Activated naive CD8-positive, alpha-beta T cell treated with anti-CD3 and anti-CD28 coated beads for 36 hours (primary cell): ENCODE measurements around the gene PRSS50. TPM values are rescaled to one million over a fixed set of nuclear protein-coding genes. Genes with fewer than 3 reads are reported as not detected.

Experiments used
- DNase-seq: peaks from one replicate; pipeline ENCODE4 v3.0.0; 2021
- H3K27ac Mint-ChIP-seq: one replicate; pipeline ENCODE4 v1.8.0; 2022; ENCODE audit warnings: mild to moderate bottlenecking, moderate library complexity, mixed read lengths
- H3K27me3 Mint-ChIP-seq: one replicate; pipeline ENCODE4 v1.8.0; 2022; ENCODE audit warnings: mild to moderate bottlenecking, mixed read lengths
- H3K36me3 Mint-ChIP-seq: one replicate; pipeline ENCODE4 v1.8.0; 2021; ENCODE audit warnings: mild to moderate bottlenecking, mixed read lengths
- H3K4me1 Mint-ChIP-seq: one replicate; pipeline ENCODE4 v1.8.0; 2021; ENCODE audit warnings: mixed read lengths
- H3K4me3 Mint-ChIP-seq: one replicate; pipeline ENCODE4 v1.8.0; 2022; ENCODE audit warnings: mild to moderate bottlenecking, moderate library complexity, mixed read lengths
- H3K9me3 Mint-ChIP-seq: one replicate; pipeline ENCODE4 v1.8.0; 2022; ENCODE audit warnings: mixed read lengths
- total RNA-seq, 2 experiments: library from RNA; stranded (reverse); gene quantifications; one replicate each; pipeline ENCODE4 v1.2.3, GENCODE V29; 2021

PRSS50 gene
- total RNA-seq, 2 experiments from 2014 or later = not detected

DNA sequence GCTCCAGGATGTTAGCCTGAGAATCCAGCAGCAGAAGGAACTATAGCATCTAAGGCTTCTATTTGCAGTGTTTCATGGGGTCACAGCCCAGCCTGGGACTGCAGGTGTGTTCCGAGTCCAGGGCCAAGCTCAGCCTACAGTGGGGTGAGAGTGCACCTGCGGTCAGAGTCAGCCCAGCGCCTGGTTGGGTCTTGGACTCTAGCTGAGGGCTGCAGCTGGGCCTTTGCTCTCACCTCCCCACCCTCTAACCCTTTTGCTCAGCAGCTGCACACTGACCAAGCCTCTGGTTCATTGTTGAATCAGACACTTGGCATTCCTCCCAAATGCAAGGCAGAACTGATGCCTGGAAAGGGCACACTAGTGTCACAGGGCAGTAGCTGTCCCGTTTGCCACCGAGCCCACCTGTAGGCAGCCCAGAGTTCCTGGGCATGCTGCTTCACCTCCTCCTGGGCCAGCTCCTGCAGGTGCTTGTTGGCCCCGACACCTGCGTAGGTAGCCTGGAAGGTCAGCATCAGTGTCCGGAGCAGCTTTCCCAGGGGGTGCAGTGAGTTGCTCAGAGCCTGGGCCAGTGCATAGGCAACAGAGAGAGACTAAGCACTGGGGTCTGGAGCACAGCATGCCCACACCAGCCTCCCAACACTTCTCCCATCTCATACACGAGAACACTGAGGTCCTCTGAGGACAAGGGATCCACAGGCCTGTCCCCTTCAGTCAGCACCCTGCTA lies 41.7 kb downstream of the PRSS50 start:
- Mint-ChIP-seq H3K27me3 (no peaks in the 10 kb centered on the region), H3K9me3 (no peaks in the 10 kb centered on the region), H3K4me3 (no peak overlapping the region), H3K36me3 (no peaks in the 10 kb centered on the region), H3K27ac (no peak overlapping the region), H3K4me1 (no peaks in the 10 kb centered on the region)
- no peak for DNase-seq

DNA sequence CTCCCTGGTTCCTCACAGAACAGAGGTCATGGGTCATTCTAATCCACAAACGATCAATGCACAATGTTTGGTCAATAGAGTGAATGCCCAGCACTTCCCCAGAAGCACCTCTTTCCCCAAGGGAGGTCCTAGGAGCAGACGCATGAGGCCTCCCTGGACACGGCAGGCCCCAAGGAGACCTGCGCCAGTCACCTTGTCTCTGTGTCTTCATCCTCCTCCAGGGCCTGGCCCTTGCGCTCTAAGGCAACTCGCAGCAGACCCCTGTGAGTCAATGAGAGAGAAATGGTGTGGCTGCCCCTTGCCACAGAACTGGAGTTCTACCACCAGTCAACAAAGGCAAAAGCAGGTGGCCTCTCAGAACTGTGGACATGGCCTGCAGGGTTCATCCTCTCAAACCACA lies 42.2 kb downstream of the PRSS50 start:
- Mint-ChIP-seq H3K36me3 (no peaks in the 10 kb centered on the region), H3K27ac (no peak overlapping the region), H3K27me3 (no peaks in the 10 kb centered on the region), H3K4me1 (no peaks in the 10 kb centered on the region), H3K9me3 (no peaks in the 10 kb centered on the region), H3K4me3 (no peak overlapping the region)
- no peak for DNase-seq

DNA sequence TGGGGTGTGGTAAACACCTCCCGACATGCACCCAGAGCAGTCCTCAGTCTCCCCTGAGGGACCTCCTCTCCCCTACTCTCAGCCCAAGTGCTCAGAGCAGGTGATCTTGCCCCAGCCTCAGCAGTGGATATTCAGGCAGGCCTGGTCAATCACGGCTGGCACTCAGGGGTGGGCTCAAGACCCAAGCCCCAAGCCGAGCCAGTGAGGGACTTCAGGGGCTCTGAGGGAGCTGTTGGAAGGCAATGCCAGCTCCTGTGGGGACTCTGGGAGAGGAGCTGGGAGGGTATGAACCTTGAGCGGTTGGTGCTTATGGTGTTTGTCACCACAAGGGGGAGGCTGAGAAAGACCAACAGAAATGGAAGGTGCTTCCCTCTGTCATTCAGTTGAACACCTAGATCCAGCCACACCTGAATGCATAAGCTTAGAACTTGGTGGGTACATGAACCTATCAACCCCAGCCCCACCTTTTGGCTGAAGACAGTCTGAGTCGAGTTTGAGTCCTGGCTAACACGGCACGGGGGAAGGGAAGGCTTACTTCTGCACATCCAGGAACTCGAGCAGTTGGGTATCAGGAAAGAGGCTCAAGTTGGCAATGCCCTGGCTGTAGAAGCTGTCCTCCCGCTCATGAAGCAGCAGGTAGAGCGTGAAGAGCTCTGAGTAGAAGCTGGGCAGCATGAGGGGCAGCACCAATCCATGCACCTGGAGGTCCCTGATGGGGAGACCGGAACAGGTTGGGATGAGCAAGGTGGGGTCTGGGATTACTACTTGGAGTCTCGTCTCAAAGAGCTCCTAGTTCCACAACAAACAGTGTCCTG lies 43.4 kb downstream of the PRSS50 start:
- Mint-ChIP-seq H3K36me3 (no peaks in the 10 kb centered on the region), H3K27me3 (no peaks in the 10 kb centered on the region), H3K4me3 (no peak overlapping the region), H3K4me1 (no peaks in the 10 kb centered on the region), H3K9me3 (no peaks in the 10 kb centered on the region), H3K27ac (no peak overlapping the region)
- DNase-seq = no peak

DNA sequence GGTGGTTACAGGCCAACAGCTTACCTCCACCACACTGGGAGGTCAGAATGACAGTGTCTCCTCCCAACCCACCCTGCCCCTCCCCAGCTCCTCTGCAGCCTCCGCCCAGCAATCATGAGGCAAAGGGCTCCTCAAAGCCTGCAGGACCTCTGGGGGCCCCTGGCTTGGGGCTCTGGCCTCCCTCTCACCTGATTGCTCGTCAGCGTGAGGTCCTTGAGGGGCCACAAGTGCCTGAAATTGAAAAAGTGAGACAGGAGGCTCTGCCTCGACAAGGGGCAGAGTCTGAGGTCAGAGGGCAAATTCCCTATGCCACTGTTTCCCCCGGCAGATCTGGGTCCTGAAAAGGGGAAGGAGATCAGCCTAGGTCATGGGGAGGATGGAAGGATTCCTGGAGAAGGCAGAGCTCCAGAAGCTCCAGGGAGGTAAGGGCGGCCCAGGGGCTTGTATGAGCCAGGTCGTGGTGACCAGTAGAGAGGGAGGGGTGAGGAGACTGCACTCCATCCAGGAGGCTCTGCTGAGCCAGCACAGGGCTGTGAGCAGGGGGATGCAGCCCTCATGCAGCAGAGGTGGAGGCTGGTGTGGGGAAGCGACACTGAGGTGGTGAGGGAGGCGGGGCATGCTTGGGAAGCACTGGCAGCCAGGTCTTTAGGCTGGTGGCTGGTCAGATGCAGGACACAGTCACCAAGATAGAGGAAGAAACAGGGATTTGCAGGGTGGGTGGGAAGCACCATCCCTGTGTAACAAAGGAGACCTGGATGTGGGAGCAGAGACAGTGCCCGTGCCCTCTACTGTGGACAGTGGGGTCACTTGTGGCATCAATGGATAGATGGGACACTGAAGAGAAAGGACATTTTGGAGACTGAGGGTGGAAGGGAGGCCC lies 44.3 kb downstream of the PRSS50 start:
- no peak for DNase-seq
- Mint-ChIP-seq H3K4me1 (no peaks in the 10 kb centered on the region), H3K4me3 (no peak overlapping the region), H3K27ac (no peak overlapping the region), H3K27me3 (no peaks in the 10 kb centered on the region), H3K36me3 (no peaks in the 10 kb centered on the region), H3K9me3 (no peaks in the 10 kb centered on the region)

DNA sequence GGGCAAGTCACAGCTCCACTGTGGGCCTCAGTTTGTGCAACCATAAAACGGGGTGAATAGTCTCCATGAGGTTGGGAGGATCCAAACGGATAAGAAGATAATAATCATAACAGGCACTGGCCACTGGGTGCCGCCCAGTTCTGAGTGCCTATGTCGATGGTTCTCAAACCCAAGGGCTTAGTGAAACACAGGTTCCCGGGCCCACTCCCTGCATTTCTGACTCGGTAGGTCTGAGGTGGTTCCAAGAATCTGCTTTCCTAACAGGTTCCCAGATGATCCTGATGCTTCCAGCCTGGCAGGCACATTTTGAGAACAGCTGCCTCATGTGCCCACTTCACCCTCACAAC lies 45.3 kb downstream of the PRSS50 start:
- no peak overlapping the region for H3K4me3 Mint-ChIP-seq
- H3K27ac Mint-ChIP-seq = no peak overlapping the region
- H3K4me1 Mint-ChIP-seq = no peaks in the 10 kb centered on the region
- no peaks in the 10 kb centered on the region for H3K9me3 Mint-ChIP-seq
- DNase-seq = no peak
- no peaks in the 10 kb centered on the region for H3K27me3 Mint-ChIP-seq
- H3K36me3 Mint-ChIP-seq = no peaks in the 10 kb centered on the region

DNA sequence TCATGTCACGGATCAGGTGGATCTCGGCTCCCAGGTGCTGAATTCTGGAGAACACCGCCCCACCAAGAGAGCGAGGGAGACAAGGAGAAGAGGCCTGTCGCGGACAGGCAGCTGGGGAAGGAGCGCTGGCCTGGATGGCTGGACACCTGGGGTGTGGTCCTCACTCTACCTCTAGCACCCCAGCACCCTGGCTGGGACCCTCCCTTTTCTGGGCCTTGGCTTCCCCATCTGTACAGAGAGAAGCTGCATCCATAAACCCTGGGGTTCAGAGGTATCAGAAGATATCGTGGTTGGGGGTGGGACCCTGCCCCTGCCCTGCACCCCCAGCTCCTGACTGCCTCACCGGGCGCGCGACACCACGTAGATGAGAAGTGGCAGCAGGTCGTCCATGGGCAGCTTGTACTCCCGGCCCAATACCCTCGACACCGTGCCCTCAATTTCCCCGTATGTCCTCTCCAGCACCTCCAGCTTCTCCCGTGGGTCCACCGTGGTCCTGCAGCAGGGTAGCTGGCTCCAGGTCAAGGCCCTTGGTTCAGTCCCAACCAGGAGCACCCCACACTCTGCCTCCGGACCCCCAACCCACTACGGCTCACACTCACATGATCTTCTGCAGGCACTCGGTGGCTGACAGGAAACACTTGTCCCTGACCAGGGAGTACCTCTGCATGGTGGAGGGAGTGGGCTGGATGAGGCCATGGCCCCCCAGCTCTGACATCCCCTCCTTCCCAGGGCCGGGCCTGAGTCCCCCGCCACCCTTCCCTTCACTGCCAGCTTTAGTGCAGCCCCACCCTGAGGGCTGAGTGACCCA lies 45.9 kb downstream of the PRSS50 start:
- Mint-ChIP-seq H3K27ac (no peak overlapping the region), H3K36me3 (no peaks in the 10 kb centered on the region)
- no peak for DNase-seq

DNA sequence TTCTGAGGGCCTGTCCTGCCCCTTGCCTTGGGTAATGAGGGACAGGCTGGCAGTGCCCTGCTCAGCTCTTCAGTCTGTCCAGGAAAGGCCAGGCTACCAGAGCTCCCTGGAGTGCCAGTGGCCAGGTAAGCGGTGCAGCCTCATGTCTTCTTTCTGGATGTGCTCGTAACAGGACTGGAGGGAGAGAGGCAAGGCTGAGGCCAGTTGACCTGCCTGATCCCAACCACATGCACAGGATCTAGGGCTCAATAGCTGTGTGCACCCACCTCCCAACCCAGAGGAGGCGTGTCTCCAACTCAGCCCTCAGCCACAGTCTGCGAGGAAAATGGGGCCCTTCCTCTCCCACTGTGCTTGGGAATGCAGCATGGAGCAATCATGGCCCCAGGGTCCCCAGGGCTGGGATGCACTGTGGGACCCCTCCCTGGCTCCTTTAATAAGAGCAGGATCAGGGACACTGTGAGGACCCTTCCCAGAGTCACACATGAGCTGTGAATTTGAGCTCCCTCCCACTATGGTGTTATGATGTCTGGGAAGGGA lies 46.7 kb downstream of the PRSS50 start:
- H3K36me3 Mint-ChIP-seq = no peaks in the 10 kb centered on the region
- no peak overlapping the region for H3K4me3 Mint-ChIP-seq
- H3K27ac Mint-ChIP-seq = no peak overlapping the region
- no peaks in the 10 kb centered on the region for H3K27me3 Mint-ChIP-seq
- no peak for DNase-seq
- no peaks in the 10 kb centered on the region for H3K4me1 Mint-ChIP-seq
- H3K9me3 Mint-ChIP-seq = no peaks in the 10 kb centered on the region

More for the DNA sequence above, 45.9 kb downstream of the PRSS50 start:
- Mint-ChIP-seq H3K9me3 (no peaks in the 10 kb centered on the region), H3K4me1 (no peaks in the 10 kb centered on the region), H3K27me3 (no peaks in the 10 kb centered on the region), H3K4me3 (no peak overlapping the region)

DNA sequence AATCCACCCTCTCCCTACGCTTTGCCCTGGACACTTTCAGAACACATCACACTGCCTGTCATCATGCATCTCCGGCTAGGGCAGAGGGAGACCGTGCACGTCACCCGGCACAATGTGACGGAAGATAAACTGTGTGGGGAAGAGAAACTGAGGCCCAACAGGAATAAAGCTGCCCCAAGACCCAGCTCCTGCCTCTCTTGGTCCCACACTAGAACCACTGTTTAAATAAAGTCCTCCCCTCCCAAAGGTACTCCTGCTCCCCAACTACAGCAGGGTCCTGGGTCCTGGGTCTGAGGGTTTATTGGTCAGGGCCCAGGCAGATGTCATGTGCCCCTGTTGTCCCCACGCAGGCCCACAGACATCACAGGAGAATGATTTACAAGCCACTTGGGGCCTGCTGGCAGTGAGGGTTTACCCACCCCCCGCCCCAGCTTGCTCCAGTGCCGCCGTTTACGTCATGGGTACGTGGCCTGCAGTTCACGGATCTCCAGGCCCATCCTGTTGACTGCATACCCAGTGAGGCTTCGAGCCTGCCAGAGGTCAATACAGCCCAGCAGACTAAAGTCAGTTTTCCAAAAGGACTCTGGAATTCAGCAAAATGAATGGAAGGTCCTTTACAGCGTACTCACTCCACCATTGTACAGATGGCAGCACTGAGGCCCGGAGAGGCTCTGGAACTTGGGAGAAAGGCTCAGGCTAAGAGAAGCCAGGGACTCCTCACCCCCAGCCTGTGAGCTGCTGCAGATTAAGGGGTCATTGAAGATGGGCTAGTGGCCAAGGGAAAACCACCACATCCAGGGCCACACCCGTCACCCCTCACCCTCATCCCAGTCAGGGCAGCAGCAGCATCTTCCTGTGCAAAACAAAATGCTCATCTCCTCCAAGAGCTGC lies 47.4 kb downstream of the PRSS50 start:
- Mint-ChIP-seq H3K4me1 (no peaks in the 10 kb centered on the region), H3K27me3 (no peaks in the 10 kb centered on the region), H3K36me3 (no peaks in the 10 kb centered on the region), H3K4me3 (no peak overlapping the region), H3K9me3 (no peaks in the 10 kb centered on the region), H3K27ac (no peak overlapping the region)
- DNase-seq = no peak

DNA sequence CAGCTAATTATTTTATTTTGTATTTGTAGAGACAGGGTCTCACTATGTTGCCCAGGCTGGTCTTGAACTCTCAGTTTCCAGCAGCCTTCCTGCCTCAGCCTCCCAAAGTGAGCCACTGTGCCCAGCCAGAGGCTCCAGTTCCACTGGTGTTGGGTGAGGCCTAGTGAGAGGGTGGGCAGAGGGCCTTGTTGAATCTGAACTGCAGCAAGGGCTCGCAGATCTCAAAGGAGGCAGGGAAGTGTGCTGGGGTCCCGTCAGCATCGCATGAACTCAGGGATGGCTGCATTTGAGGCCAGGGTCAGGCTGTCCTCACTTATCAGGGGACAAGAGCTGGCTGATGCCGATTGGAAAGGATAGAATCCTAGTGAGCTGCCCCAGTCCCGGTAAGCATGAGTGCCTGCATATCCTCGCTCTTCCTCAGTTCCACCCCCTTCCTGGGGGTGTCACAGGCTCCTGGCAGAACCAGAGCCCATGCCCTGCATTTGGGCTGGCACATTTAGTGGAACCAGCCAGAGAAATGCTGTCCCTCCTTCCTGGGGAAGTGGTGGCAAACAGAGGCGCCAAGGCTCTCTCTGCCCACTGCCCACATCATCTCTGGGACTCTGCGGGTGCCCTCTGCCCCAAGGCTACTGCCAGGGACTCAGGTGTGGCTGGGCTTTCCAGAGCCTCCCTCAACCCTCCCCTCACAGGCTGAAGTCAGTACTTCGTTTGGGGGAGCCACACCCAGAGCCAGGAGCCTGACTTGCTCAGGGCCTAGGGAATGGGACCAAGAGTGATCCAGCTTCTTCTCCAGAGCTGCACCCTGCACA lies 48.3 kb downstream of the PRSS50 start:
- no peaks in the 10 kb centered on the region for H3K36me3 Mint-ChIP-seq
- H3K27me3 Mint-ChIP-seq = no peaks in the 10 kb centered on the region
- no peak overlapping the region for H3K4me3 Mint-ChIP-seq
- no peak overlapping the region for H3K27ac Mint-ChIP-seq
- no peaks in the 10 kb centered on the region for H3K9me3 Mint-ChIP-seq
- H3K4me1 Mint-ChIP-seq = no peaks in the 10 kb centered on the region
- no peak for DNase-seq

DNA sequence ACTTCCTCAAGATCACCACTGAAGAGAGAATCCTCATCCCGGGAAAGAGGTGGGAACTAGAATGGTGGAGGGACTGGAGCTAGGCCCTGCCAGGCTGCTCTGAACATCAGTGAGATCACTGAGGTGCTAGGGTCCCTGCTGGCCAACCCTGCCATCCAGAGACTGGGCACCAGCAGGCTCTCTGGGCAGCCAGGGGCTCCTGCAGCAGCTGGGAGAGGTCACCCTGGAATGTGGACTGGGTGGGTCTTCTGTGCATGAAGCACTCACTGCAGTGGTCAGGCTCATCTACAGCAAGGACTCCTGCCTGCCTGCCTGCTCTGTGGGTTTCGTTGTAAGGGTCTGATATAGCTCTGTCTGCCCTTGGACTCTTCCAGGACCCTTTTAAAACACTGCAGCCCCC lies 49.1 kb downstream of the PRSS50 start:
- no peak overlapping the region for H3K4me3 Mint-ChIP-seq
- H3K4me1 Mint-ChIP-seq = no peaks in the 10 kb centered on the region
- no peak overlapping the region for H3K27ac Mint-ChIP-seq
- no peaks in the 10 kb centered on the region for H3K9me3 Mint-ChIP-seq
- DNase-seq = no peak
- H3K27me3 Mint-ChIP-seq = no peaks in the 10 kb centered on the region
- no peaks in the 10 kb centered on the region for H3K36me3 Mint-ChIP-seq

DNA sequence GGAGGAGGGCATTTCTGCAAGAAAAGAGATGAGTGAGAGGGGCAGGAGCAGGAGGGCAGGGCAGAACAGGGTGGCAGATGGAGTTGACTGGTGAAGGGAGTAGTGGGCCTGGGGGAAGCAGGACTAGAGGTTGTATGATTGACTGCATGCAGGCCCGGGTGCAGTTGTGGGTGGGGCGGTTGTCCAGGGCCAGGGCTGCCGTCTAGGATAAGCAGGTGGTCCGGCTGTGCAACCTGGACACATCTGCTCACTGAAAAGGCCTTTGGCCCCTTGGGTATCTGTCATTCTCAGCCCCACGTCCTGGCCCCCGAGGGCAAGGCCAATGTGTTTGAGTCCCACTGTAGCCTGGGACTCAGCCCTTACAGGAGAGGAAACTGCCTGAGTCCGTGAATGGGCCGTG lies 49.6 kb downstream of the PRSS50 start:
- Mint-ChIP-seq H3K27ac (no peak overlapping the region), H3K36me3 (no peaks in the 10 kb centered on the region), H3K4me3 (no peak overlapping the region), H3K27me3 (no peaks in the 10 kb centered on the region), H3K9me3 (no peaks in the 10 kb centered on the region), H3K4me1 (no peaks in the 10 kb centered on the region)
- DNase-seq = no peak

DNA sequence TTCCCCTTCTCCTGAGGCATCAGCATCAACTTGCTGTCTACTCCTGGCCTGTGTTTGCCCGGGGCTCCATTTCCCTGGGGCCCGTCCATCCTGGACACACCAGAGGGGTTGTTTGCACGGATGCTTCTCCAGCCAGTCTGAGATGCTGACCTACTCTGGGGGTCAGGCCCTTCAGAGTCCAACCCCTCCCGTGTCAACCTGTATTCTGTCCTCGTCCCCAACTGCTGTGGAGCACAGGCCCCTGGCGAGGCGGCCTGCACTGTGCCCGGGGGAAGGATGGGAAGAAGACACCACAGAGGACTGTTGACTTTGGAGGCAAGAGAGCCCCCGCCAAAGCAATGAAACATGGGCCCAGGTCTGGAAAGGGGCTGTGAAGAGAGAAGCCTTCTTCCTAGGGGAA lies 50.0 kb downstream of the PRSS50 start:
- Mint-ChIP-seq H3K9me3 (no peaks in the 10 kb centered on the region), H3K27me3 (no peaks in the 10 kb centered on the region), H3K27ac (no peak overlapping the region), H3K36me3 (no peaks in the 10 kb centered on the region), H3K4me1 (no peaks in the 10 kb centered on the region), H3K4me3 (no peak overlapping the region)
- DNase-seq = no peak

DNA sequence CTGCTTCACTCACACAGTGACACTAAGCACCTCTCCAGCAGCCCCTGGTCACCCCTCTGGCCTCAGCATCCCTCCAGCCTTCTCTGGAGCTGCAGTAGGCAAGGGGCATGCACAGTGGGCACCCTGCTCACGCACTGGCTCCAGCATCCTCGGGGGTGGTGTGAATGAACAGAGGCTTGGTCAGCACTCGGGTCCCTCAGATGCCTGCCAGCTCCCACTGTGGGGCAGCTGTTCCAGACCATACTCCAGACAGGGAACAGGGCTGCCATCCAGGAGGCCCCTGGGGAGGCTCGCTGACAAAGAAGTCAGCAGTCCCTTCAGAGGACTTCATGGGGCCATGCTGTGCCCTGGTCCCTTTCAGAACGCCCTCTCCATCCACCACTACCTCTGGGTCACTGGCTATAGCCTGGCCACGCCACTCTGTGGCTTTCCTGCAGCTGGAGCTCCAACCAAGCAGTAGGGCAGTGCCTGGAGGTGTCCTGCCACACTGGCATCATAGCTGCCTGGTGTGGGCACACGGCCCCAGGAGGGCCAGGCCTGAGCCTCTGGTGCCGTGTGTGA lies 50.5 kb downstream of the PRSS50 start:
- no peak for DNase-seq
- H3K4me1 Mint-ChIP-seq = no peaks in the 10 kb centered on the region
- no peak overlapping the region for H3K4me3 Mint-ChIP-seq
- H3K36me3 Mint-ChIP-seq = no peaks in the 10 kb centered on the region
- H3K27ac Mint-ChIP-seq = no peak overlapping the region
- no peaks in the 10 kb centered on the region for H3K9me3 Mint-ChIP-seq
- H3K27me3 Mint-ChIP-seq = no peaks in the 10 kb centered on the region
